Activated CD8-positive, alpha-beta memory T cell treated with anti-CD3 and anti-CD28 coated beads, Interleukin-2, amount 50 U/mL, for 1 hour (primary cell): ENCODE measurements around the gene ROS1.
"Not testable (repeated sequence)": the region's sequence is repeated elsewhere in the genome, so short reads cannot be mapped to it uniquely, and the experiment has no call there.

Source experiments
- DNase-seq: peaks from one replicate; pipeline ENCODE4 v3.0.0-alpha.2; 2020; ENCODE audit errors: extremely low read depth

The ROS1 gene

DNA sequence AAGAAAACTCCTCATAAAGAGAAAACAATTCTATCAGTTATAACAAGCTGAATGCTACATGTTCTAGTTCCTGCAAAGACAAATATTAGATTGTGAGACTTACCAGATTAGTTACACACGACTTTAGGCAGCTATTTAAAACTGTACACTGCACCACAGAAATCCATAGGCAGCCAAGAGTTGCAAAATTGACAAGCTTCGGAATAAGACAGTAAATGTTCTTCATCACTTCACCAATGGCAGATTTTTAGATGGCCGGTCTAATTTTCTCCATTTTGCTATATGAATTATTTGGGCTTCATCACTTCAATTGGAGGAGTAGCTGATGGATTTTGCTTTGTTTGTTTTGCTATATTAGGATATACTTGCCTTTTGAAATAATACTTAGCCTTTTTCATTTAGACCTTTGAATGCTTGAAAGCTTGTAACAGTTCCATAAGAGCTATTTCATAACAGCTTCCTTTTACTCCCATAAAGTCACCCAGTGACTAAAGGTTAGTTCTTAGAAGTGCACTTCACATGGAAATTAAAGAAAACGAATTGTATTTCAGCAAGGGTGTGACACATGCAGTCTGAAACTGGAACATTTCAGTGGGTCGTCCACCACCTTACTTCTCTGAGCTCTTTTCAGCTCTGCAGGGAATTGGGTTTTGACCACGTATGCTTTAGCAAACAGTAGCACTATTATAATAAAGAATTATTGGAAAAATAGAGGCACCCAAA, at the start of gene ROS1:
TSS of gene ROS1 (minus strand) at position 512 of the 723 bp plus-strand sequence. CDS start at position 226, 286 bp downstream.
- DNase-seq: no peak

DNA sequence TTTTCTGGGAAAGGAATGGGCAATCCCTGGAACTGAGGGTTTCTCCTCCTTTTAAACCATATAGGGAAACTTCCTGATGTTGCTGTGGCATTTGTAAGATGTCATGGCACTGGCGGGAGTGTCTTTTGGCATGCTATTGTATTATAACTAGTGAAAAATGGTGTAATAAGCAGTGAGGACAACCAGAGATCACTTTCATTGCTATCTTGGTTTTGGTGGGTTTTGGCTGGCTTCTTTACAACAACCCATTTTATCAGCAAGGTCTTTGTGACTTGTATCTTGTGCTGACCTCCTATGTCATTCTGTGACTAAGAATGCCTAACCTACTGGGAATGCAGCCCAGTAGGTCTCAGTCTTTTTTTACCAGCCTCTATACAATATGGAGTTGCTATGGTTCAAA, 47.7 kb upstream of the ROS1 start:
- no peak for DNase-seq

DNA sequence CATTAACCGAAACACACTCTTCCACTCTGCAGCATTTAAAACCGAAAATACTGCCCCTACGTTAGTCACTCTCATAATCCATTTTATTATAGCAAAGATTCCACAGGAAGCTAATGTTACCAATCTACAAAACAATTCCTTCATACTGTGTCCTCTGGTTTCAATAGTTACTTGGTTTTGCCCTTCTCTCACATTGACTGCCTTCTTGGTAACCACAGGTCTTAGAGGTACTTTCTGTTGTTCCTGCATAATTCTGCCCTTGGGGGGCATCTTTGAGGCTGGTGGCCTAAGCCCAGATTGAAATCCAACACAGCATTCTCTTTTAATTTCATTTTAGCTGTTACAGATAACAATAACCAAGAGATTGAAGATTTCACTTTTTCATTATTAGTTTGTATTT, 46.9 kb upstream of the ROS1 start:
- DNase-seq: no peak

DNA sequence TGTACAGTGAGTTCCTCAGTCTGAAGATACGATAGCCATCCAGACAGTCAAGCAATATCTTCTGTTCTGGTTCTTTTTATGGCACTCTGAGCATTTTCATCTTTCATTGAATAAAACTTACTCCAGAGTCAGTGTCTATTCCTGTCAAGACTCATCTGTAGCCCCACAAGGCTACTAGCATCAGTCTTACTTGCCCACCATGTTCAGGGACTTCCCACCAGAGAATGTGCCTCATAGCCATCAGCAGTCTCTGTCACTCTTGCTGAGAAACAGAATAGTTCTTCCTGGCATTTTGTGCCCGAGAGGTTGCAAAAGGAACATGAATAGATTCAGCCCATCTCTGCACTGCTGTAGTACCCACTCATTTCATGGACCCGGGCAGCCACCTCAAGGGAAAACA, 44.0 kb upstream of the ROS1 start:
- no peak for DNase-seq

DNA sequence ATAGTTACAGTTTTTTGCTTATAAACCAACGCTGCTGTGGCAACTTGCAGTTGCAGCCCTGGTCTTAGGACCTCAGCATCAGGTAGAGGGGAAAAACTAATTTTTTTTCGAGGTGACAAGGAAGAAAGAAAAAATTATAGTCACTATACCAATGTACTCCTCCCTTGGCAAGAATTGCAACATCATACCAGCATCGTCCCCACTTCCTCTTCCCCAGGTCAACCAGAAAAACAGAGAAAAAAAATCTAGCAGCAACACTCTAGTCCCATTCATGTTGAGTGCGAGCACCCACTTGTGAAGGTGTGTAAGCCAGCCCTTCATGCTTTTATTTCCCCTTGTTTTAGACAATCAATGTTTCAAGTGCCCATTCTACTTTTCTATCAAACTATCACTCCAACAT, 43.6 kb upstream of the ROS1 start:
- no peak for DNase-seq

DNA sequence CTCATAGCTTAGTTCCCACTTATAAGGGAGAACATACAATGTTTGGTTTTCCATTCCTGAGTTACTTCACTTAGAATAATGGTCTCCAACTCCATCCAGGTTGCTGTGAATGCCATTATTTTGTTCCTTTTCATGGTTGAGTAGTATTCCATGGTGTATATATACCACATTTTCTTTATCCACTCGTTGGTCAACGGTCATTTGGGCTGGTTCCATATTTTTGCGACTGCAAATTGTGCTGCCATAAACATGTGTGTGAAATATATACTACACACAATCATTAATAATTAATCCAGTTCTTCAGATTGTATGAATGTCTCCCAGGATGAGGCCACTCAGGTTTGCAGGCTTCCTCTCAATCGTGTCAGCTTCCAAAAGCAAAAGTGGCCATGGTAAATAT, 42.8 kb upstream of the ROS1 start:
- DNase-seq: not testable (repeated sequence)

DNA sequence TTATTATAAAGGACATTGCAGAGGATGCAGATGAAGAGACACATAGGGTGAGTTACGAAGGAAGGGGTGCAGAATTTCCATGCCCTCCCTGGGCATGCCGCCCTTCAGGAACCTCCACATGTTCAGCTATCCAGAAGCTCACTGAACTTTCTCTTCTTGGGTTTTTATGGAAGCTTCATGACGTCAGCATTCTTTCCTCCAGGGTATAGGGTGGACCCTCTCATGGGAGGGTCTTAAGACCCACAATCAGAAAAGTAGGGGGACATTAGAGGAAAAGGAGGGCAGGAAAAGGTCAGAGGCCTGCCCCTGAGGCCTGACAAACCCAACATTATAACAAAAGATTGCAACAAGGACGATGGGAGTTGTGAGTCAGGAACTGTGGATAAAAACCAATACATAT, 42.1 kb upstream of the ROS1 start:
- DNase-seq: no peak

DNA sequence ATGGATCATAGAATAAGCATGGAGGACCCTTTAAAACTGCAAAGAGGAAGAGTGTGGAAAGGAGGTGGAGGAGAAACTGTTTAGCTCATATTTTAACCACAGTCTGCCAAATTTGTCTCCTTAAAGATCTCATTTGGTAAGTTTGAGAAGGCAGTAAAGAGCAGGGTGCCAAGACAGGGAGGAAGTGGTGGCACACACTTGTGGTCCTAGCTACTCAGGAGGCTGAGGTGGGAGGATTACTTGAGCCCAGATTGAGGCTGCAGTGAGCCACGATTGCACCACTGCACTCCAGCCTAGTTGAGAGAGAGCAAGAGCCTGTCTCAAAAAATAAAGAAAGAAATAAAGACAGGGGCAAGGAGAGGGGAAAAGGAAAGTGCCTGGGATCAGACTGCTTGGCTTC, 39.9 kb upstream of the ROS1 start:
- DNase-seq: no peak

DNA sequence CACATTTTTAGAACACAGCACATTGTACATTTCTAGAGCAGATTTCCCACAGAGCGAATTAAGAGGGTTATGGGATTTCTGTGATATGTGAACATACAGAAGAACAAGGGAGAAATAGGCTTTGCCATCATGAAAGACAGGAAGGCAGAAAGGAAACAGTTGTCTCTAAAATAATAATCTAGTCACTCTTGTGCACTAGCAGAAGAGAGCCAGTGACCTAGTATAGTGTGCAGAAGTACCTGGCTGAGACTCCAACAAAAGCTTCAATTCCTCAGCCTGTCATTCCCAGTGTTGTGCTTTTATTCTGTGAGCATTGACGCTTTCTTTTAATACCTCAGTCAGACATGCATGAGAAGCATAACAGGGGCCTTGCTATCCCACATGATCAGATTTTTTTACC, 39.0 kb upstream of the ROS1 start:
- no peak for DNase-seq

DNA sequence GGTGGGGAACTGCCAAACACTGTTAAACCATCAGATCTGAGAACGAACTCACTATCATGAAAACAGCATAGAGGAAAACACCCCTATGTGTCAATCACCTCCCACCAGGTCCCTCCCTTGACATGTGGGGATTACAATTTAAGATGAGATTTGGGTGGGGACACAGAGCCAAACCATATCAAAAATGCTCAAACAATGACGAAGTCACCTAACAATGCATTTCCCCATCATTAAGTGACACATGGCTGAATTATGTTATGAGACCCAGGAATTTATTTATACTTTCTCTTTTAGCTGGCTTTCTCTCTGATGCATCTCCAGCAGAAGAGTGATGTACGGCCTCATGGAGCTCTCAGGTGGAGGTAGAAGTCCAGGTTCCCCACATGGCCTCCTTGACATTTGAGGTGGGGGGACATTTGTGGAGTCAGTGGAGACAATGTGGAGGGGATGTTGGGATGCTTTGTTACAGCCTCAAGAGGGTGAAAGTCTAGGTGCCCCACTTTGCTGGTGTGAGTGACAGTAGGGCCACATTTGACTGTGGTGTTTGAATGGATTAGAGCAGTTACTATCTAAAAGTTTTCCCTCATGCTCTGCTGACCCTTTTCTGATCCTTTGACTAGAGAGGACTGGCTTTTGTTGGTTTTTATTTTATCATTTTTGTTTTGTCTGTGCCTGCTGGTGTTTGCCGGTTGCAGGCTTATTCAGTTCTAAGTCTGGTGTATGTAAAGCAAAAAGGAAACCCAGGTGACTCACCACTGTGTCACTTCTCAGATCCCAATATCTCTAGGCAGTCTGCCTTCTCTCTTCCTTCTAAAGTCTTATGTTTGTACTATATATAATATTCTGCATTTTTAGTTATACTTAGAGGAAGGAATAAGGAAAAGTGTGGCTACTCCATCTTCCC, 38.3 kb upstream of the ROS1 start:
- no peak for DNase-seq

DNA sequence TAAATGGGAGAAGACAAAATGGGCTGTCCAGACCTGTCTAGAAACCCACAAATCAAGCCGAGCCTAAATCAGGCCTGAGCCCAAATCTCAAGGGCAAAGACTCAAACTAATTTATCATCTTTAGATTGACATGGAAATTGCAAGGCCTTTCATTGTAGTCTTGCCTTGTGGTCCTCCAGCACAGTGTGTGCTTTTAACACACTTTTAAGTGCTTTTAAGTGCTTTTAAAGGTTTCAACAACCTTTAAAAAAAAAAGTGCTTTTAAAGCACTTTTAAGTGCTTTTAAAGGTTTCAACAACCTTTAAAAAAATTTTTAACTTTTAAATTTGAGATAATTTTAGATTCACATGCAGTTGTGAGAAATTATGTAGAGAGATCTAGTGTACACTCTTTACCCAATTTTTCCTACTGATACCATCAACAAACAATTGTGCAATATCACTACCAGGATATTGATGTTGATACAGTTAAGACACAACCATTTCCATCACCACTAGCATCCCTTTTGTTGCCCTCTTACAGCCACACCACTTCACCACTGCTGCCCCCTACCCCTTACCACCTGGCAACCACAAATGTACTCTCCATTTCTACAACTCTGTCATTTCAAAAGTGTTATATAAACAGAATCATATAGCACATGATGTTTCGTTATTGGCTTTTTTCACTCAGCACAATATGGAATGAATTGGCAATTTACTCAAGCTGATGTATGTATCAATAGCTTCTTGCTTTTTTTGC, 33.6 kb upstream of the ROS1 start:
- DNase-seq: no peak

DNA sequence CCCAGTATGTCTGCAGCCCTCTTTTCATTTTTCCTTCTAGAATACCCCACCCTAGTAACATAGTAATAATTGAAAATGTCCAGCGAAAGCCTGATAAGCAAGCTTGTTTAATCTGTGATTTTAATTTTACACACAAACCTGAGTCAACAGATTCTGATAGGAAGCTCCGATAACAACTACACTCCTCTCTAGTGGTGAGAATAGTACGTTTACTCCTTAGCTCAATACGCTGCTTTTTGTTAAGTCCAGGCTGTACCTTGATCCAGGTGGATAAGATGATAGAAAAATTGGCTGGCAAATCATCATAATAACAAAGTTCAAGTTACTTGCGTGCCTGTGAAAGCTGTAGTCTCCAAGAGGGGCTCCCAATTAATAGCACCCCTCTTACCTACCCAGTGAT, 31.3 kb upstream of the ROS1 start:
- no peak for DNase-seq

DNA sequence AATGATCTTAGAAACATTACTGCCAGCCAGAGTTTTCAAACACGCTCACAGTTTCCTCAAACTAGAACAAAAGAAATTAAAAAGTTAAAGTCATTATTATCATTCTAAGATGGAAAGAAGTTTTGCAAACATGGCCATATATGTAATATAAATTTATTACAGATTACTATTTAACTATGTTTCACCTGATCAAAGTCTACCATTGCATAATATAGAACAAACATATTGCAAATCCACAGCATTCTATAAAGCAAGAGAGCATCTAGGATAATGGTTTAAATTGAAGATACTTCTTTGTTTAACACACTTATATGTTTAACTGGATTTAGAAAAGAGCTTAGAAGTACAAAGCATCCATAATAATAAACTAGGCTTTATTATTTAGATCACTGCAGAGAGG, 30.5 kb upstream of the ROS1 start:
- DNase-seq: no peak

DNA sequence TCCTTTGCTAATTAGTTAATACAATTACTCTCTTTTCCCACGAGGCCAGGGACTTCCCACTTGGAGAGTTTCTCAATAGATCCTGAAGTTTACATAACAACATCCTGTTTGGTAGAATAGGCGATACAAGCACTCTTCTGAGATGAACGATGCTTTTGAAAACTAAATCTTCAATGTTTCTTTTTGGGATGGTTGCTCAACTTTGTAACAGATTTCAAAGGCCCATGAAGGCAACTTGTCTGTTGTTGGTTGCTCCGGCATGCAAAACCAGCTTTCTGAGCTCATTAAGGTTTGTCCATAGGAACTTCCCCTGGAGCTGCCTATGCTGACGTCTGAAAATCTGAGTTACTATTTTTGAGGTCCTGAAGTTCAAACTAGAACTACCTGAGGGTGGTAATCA, 25.9 kb upstream of the ROS1 start:
- no peak for DNase-seq

DNA sequence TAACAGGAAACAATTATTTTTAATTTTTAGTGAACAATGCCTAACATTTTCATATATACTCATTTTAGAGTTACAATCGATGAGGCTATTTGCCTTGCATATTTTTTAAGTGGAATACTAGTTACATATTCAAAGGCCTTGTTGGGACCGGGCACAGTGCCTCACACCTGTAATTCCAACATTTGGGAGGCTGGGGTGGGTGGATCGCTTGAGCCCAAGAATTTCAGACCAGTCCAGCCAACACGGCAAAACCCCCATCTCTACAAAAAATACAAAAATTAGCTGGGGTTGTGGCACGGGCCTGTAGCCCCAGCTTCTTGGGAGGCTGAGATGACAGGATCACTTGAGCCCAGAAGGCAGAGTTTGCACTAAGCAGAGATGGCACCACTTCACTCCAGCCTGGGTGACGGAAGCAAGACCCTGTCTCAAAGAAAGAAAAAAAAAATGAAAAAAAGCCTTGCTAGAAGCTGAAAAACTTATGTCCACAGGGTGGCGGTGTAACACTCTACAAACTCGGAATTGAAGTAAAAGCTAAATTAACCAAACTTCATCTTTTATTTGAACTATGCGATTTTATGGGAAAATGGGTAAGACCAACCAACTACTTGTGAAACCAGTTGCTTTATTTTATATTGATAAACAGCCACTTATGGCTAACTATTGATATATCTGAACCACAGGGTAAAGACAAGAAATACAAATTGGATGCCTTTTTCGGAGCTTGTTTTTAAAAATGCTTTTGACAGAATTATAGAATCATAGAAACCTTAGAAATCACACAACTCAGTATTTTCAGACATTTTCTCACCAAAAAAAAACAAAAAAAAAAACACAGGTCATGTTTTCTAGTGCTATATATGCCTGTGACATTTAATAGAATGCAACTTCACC, 24.1 kb upstream of the ROS1 start:
- DNase-seq: peak; percentile 23

DNA sequence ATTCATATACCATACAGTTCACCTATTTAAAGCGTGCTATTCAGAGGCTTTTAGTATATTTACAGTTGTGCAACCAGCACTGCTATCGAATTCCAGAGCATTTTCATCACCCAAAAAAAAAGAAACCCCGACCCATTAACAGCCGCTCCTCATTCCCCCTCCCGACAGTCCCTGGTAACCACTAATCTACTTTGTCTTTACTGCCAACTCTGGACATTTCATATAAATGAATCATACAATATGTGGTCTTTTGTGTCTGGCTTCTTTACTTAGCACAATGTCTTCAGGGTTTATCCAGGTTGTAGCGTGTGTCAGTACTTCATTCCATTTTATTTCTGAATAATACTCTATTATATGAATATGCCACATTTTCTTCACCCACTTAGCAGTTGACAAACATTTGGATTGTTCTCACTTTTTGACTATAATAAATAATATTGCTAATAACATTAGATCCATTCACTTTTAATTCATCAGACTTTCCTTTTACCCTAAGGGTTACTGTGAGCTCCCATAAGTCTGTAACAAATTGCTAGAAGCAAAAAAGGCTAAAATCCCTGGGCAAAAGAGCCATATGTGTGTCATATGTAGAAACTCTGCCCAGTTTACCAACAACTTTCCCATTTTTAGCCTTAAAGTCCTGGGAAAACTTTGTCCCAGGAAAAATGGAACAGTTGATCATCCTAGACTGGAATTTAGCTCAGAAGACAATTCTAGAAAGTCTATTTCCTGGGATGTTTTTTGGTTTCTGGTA, 23.2 kb upstream of the ROS1 start:
- DNase-seq: no peak

DNA sequence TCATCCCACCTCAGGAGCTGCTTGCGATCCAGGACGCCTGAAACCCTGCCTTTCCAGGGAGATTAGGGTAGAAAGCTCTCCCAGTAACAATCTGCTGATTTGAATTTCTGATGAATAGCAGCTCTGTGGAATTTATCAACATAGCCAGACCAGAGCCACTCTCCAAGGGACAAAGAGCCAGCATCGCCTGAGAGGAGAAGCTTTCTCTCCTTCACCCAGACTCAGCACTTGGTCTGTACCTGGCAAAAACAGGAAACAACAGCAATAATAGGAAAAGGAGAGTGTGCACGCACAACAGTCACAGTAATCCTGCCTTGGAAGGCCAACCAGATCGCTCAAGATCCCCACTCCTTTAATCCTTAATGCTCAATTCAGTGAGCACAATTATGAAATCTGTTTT, 22.3 kb upstream of the ROS1 start:
- no peak for DNase-seq

DNA sequence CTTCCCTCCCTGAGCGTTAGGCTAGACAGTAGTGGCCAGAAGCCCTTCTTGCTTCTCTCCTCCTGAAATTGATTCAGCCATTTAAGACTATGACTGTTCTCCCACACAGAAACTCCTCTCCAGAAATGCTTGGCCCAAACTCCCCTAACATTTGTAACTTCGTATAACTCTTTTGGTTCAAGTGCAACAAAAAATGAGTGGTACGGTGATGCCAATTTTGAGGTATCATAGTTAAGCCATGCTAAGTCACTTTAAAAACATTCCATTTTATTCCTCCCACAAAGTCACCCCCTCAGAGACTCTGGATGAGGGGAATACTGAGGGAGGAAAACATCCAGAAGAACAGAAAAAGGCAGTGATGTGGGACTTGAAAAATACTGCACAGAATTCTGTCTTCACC, 21.1 kb upstream of the ROS1 start:
- DNase-seq: no peak

DNA sequence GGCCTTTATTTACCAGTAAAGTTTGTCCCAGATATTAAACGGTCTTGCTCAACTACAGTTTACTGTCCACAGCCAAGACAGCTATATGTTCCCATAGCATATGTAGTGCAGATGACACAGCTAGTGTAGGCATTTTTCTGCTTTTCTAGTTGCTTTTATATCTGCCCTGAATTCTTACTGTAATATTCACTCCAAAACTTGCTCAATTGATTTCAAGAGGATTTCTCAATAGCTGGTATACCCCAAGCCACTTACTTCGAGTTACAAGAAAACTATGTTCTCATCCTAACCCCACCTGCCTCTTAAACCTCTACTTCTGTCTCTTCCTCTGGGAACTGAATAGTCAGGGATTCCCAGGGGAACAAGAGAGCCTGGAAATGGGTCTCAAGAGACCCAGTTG, 18.9 kb upstream of the ROS1 start:
- DNase-seq: no peak

DNA sequence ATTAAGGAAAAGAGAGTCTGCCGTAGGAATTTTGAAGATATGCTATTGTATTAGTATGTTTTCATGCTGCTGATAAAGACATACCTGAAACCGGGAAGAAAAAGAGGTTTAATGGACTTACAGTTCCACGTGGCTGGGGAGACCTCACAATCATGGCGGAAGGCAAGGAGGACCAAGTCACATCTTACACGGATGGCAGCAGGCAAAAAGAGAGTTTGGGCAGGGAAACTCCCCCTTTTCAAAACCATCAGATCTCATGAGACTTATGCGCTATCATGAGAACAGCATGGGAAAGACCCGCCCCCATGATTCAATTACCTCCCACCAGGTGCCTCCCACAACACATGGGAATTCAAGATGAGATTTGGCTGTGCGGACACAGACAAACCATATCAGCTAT, 16.6 kb upstream of the ROS1 start:
- not testable (repeated sequence) for DNase-seq

DNA sequence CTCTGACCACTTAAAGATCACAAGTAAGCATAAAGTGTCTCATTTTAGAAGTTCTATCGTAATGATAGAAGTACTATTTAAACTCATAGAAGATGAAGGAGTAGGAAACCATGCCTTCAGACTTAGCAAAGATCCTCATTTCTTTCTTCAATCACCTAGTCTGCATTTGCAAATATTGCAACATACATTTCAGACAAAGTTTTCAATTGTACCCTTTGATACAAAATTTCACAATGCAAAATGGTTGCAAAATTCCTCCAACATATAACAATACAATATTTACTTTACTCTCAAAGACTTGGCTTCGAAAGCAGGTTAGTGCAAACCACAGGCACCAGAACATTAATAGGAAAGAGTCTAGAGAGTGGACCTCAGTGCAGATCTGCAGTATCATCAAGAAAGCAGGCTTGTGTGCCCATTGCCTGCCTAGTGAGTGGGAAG, 16.1 kb upstream of the ROS1 start:
- DNase-seq: no peak
